SW480 (cell line): Measurements from ENCODE around the gene AGAP2.
"Not testable (repeated sequence)": the region's sequence is repeated elsewhere in the genome, so short reads cannot be mapped to it uniquely, and the experiment has no call there.

ENCODE experiments used
- DNase-seq: peaks from one replicate; pipeline ENCODE4 v3.0.0-alpha.2; 2016; ENCODE audit warnings: low spot score

AGAP2 gene

GRCh38 chr12:57738661-57739237 lies at the start of gene AGAP2:
Gene AGAP2 (minus strand): TSS chr12:57738742. CDS start chr12:57738246, 496 bp downstream.
- no peak for DNase-seq

GRCh38 chr12:57783861-57784260 lies 45.3 kb upstream of the AGAP2 start:
- DNase-seq: no peak

- no peak for DNase-seq
Observed at GRCh38 chr12:57783466-57783801, 44.9 kb upstream of the AGAP2 start.

GRCh38 chr12:57782608-57783465 lies 44.3 kb upstream of the AGAP2 start, which contains the start of gene TSFM:
Gene TSFM (plus strand): TSS chr12:57782787. CDS start chr12:57782802, 15 bp downstream.
- peak; percentile 90 for DNase-seq

GRCh38 chr12:57782243-57782607 lies 43.7 kb upstream of the AGAP2 start:
- DNase-seq: no peak

GRCh38 chr12:57781801-57782200 lies 43.3 kb upstream of the AGAP2 start:
- no peak for DNase-seq

GRCh38 chr12:57781244-57781643 lies 42.7 kb upstream of the AGAP2 start:
- DNase-seq: no peak

- no peak for DNase-seq
Observed at GRCh38 chr12:57780284-57780897, 41.8 kb upstream of the AGAP2 start.

- no peak for DNase-seq
Observed at GRCh38 chr12:57779736-57780135, 41.2 kb upstream of the AGAP2 start.

- no peak for DNase-seq
Observed at GRCh38 chr12:57777911-57778310, 39.4 kb upstream of the AGAP2 start.

- DNase-seq: no peak
Observed at GRCh38 chr12:57777367-57777766, 38.8 kb upstream of the AGAP2 start.

- no peak for DNase-seq
Observed at GRCh38 chr12:57776247-57776587, 37.7 kb upstream of the AGAP2 start.

GRCh38 chr12:57775563-57776246 lies 37.2 kb upstream of the AGAP2 start:
- no peak for DNase-seq

- DNase-seq: no peak
Observed at GRCh38 chr12:57775044-57775443, 36.5 kb upstream of the AGAP2 start.

GRCh38 chr12:57774634-57775033 lies 36.1 kb upstream of the AGAP2 start:
- DNase-seq: not testable (repeated sequence)

- DNase-seq: no peak
Observed at GRCh38 chr12:57772429-57773322, 34.1 kb upstream of the AGAP2 start, which contains the start of gene EEF1AKMT3. Gene EEF1AKMT3 (plus strand): TSS chr12:57772614. CDS start chr12:57772725, 111 bp downstream.

- peak; percentile 96 for DNase-seq
Observed at GRCh38 chr12:57771873-57772428, 33.4 kb upstream of the AGAP2 start, which contains the start of gene METTL1. Gene METTL1 (minus strand): TSS chr12:57772105. CDS start chr12:57772083, 22 bp downstream.

GRCh38 chr12:57771236-57771872 lies 32.8 kb upstream of the AGAP2 start:
- DNase-seq: peak; percentile 89

- no peak for DNase-seq
Observed at GRCh38 chr12:57770734-57771133, 32.2 kb upstream of the AGAP2 start.

- no peak for DNase-seq
Observed at GRCh38 chr12:57769594-57769993, 31.1 kb upstream of the AGAP2 start.

GRCh38 chr12:57767876-57768275 lies 29.3 kb upstream of the AGAP2 start:
- no peak for DNase-seq
